ENCODE measurements around the gene INHBE.

Gene INHBE

GRCh38 chr12:57462251-57462911 is 7.3 kb downstream of the INHBE start:
- peak; percentile 80 for ATAC-seq
- TF ChIP-seq RARB (CRISPR knock-in tag; IDR thresholded peaks at IDR 0.05) = no peak
- TF ChIP-seq, protein P1, sequence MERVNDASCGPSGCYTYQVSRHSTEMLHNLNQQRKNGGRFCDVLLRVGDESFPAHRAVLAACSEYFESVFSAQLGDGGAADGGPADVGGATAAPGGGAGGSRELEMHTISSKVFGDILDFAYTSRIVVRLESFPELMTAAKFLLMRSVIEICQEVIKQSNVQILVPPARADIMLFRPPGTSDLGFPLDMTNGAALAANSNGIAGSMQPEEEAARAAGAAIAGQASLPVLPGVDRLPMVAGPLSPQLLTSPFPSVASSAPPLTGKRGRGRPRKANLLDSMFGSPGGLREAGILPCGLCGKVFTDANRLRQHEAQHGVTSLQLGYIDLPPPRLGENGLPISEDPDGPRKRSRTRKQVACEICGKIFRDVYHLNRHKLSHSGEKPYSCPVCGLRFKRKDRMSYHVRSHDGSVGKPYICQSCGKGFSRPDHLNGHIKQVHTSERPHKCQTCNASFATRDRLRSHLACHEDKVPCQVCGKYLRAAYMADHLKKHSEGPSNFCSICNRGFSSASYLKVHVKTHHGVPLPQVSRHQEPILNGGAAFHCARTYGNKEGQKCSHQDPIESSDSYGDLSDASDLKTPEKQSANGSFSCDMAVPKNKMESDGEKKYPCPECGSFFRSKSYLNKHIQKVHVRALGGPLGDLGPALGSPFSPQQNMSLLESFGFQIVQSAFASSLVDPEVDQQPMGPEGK (CRISPR knock-in tag; IDR thresholded peaks at IDR 0.05; ENCODE audit: borderline replicate concordance) = peak; percentile 64; the same call in 1 of the 2 replicates

GRCh38 chr12:57462912-57463253 is 7.8 kb downstream of the INHBE start:
- no peak for ATAC-seq
- TF ChIP-seq POU6F1 (CRISPR knock-in tag; IDR thresholded peaks at IDR 0.05; ENCODE audit: borderline replicate concordance, low read depth) = no peak
- no peak for TF ChIP-seq SNAI2 (CRISPR knock-in tag; IDR thresholded peaks at IDR 0.05)
- TF ChIP-seq ZC3H10 (CRISPR knock-in tag; IDR thresholded peaks at IDR 0.05) = no peak
- TF ChIP-seq TOX (CRISPR knock-in tag; IDR thresholded peaks at IDR 0.05; ENCODE audit: borderline replicate concordance) = no peak
- no peak for TF ChIP-seq ZFP3 (CRISPR knock-in tag; IDR thresholded peaks at IDR 0.05)
- TF ChIP-seq RARB (CRISPR knock-in tag; IDR thresholded peaks at IDR 0.05) = no peak
- TF ChIP-seq ARNTL (CRISPR knock-in tag; IDR thresholded peaks at IDR 0.05; ENCODE audit: borderline replicate concordance, low read depth) = no peak
- TF ChIP-seq GLIS3 (CRISPR knock-in tag; IDR thresholded peaks at IDR 0.05) = no peak
- no peak for TF ChIP-seq PPARA (CRISPR knock-in tag; IDR thresholded peaks at IDR 0.05; ENCODE audit: borderline replicate concordance)
- no peak for TF ChIP-seq ESRRG (CRISPR knock-in tag; IDR thresholded peaks at IDR 0.05)
- no peak for TF ChIP-seq ZFP30 (CRISPR knock-in tag; IDR thresholded peaks at IDR 0.05)
- TF ChIP-seq ZNF565 (CRISPR knock-in tag; conservative IDR thresholded peaks at IDR 0.05; ENCODE audit: low read depth) = no peak

DNA sequence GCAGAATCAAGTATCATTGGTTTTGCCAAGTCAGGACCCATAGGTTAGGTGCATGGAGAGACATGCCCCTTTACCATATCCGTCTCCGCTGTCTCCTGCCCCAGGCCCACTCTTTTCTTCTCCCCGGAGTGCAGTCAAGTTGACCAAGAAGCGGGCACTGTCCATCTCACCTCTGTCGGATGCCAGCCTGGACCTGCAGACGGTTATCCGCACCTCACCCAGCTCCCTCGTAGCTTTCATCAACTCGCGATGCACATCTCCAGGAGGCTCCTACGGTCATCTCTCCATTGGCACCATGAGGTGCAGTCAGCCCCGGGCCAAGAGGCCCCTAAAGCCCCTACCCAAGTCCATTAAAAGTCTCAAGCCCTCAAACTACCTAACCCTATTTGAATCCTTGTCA is 9.5 kb downstream of the INHBE start:
- TF ChIP-seq TCF4 (CRISPR knock-in tag; IDR thresholded peaks at IDR 0.05; ENCODE audit: borderline replicate concordance) (no peak), CSRNP3 (CRISPR knock-in tag; IDR thresholded peaks at IDR 0.05) (no peak), ESRRG (CRISPR knock-in tag; IDR thresholded peaks at IDR 0.05) (no peak), ZNF565 (CRISPR knock-in tag; conservative IDR thresholded peaks at IDR 0.05; ENCODE audit: low read depth) (no peak), RARB (CRISPR knock-in tag; IDR thresholded peaks at IDR 0.05) (no peak), BACH2 (CRISPR knock-in tag; IDR thresholded peaks at IDR 0.05; ENCODE audit: borderline replicate concordance) (no peak)
- TF ChIP-seq, protein P1 (CRISPR knock-in tag; IDR thresholded peaks at IDR 0.05; ENCODE audit: borderline replicate concordance) = no peak
- ATAC-seq = no peak

DNA sequence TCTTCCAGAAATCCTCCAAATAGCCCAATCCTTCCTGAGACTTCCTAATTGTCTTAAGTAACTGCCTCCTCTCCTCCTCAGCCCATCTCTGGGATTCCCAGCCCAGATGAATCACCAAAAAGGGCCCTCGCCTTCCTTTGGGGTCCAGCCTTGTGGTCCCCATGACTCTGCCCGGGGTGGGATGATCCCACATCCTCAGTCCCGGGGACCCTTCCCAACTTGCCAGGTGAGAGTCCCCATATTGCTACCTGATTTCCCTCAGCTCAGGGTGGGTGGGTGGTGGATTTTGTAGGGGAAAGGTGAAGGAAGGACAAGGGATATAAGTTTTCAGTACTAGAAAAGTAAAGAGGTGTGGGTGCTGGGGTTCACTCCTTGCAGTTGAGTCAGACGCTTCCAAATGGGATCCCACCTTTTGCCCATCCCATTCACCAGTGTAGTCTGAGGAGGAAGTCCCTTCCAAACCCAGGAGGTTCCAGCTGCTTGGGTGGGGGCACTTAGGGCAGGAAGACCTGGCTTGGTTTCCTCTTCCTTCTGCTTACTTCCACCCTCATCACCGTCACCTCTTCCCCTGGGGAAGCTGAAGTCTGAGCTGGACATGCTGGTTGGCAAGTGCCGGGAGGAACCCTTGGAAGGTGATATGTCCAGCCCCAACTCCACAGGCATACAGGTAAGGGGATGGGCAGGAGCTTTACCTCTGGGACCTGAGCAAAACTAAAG is 10.1 kb downstream of the INHBE start:
- no peak for ATAC-seq
- TF ChIP-seq GLIS3 (CRISPR knock-in tag; IDR thresholded peaks at IDR 0.05) (no peak), OSR1 (CRISPR knock-in tag; IDR thresholded peaks at IDR 0.05) (no peak), ZNF70 (CRISPR knock-in tag; IDR thresholded peaks at IDR 0.05) (no peak), RARB (CRISPR knock-in tag; IDR thresholded peaks at IDR 0.05) (no peak), POU6F1 (CRISPR knock-in tag; IDR thresholded peaks at IDR 0.05; ENCODE audit: borderline replicate concordance, low read depth) (no peak), CSDC2 (CRISPR knock-in tag; IDR thresholded peaks at IDR 0.05) (no peak), CREB5 (CRISPR knock-in tag; IDR thresholded peaks at IDR 0.05; ENCODE audit: low read depth) (no peak), SNAI2 (CRISPR knock-in tag; IDR thresholded peaks at IDR 0.05) (no peak), ARNTL (CRISPR knock-in tag; IDR thresholded peaks at IDR 0.05; ENCODE audit: borderline replicate concordance, low read depth) (no peak), ZFP30 (CRISPR knock-in tag; IDR thresholded peaks at IDR 0.05) (no peak), ZNF565 (CRISPR knock-in tag; conservative IDR thresholded peaks at IDR 0.05; ENCODE audit: low read depth) (no peak), PPARA (CRISPR knock-in tag; IDR thresholded peaks at IDR 0.05; ENCODE audit: borderline replicate concordance) (no peak)

All from SK-N-SH treated with all-trans-retinoic acid at 6 μM for 48 hours (cell line).